HG03025 (cell line): ENCODE measurements around the gene ZNF618.

Experiments used
- ATAC-seq: cut with Tn5 transposase; IDR thresholded peaks from one replicate; pipeline ENCODE4 v1.9.1; 2021; ENCODE audit warnings: mild to moderate bottlenecking, moderate library complexity; ENCODE audit not compliant: unreplicated experiment, low FRiP score

ZNF618 gene

GRCh38 chr9:113954591-113954990, 78.5 kb downstream of the ZNF618 start:
- no peak for ATAC-seq

GRCh38 chr9:113955076-113955752, 79.1 kb downstream of the ZNF618 start:
- no peak for ATAC-seq

- no peak for ATAC-seq
Measured at GRCh38 chr9:113956901-113957300, 80.8 kb downstream of the ZNF618 start.

GRCh38 chr9:113957351-113957750, 81.2 kb downstream of the ZNF618 start:
- ATAC-seq: no peak

GRCh38 chr9:113957821-113958341, 81.8 kb downstream of the ZNF618 start:
- no peak for ATAC-seq

GRCh38 chr9:113958556-113958955, 82.4 kb downstream of the ZNF618 start:
- ATAC-seq: no peak

- no peak for ATAC-seq
Measured at GRCh38 chr9:113960768-113961167, 84.7 kb downstream of the ZNF618 start.

- ATAC-seq: no peak
Measured at GRCh38 chr9:113962396-113962795, 86.3 kb downstream of the ZNF618 start.

- no peak for ATAC-seq
Measured at GRCh38 chr9:113963017-113963620, 87.0 kb downstream of the ZNF618 start.

- no peak for ATAC-seq
Measured at GRCh38 chr9:113963696-113964494, 87.8 kb downstream of the ZNF618 start.

- ATAC-seq: no peak
Measured at GRCh38 chr9:113964495-113965170, 88.5 kb downstream of the ZNF618 start.

GRCh38 chr9:113966394-113966793, 90.3 kb downstream of the ZNF618 start:
- no peak for ATAC-seq

- no peak for ATAC-seq
Measured at GRCh38 chr9:113967380-113967779, 91.3 kb downstream of the ZNF618 start.

- ATAC-seq: no peak
Measured at GRCh38 chr9:113969343-113969742, 93.2 kb downstream of the ZNF618 start.

GRCh38 chr9:113973226-113973625, 97.1 kb downstream of the ZNF618 start:
- ATAC-seq: no peak

- no peak for ATAC-seq
Measured at GRCh38 chr9:113973963-113974413, 97.9 kb downstream of the ZNF618 start.

- no peak for ATAC-seq
Measured at GRCh38 chr9:113976915-113977314, 100.8 kb downstream of the ZNF618 start.

- ATAC-seq: no peak
Measured at GRCh38 chr9:113978725-113979342, 102.7 kb downstream of the ZNF618 start.

GRCh38 chr9:113979343-113980127, 103.4 kb downstream of the ZNF618 start:
- ATAC-seq: no peak
